Measurements from ENCODE around the gene DCXR. TPM values are rescaled to one million over a fixed set of nuclear protein-coding genes. Genes with fewer than 3 reads are reported as not detected.

DCXR gene
- total and polyA plus RNA-seq, 2 of the 13 experiments (the other 11 are each of a cell fraction or from before 2014, with no cell fraction given), result 287 to 311 TPM

- TF ChIP-seq ZNF574 (CRISPR knock-in tag; IDR thresholded peaks at IDR 0.05), result no peak; the same call in 1 of the 2 replicates
- peak; percentile 54; the same call in 1 of the 2 replicates for TF ChIP-seq TAF1 (CRISPR knock-in tag; IDR thresholded peaks at IDR 0.05)
- TF ChIP-seq, protein P1, sequence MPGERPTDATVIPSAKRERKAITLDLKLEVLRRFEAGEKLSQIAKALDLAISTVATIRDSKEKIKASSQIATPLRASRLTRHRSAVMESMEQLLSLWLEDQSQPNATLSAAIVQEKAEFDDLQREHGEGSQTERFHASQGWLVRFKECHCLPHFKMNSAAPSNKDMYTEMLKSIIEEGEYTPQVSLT (CRISPR knock-in tag; IDR thresholded peaks at IDR 0.05; ENCODE audit: borderline replicate concordance, low read depth), result no peak
- peak; percentile 24; the same call in 1 of the 2 replicates for TF ChIP-seq ZNF629 (CRISPR knock-in tag; conservative IDR thresholded peaks at IDR 0.05)
- peak; percentile 96 for TF ChIP-seq ARID2 (CRISPR knock-in tag; IDR thresholded peaks at IDR 0.05; ENCODE audit: borderline replicate concordance)
- peak; percentile 79; the same call in 1 of the 2 replicates for TF ChIP-seq WIZ (CRISPR knock-in tag; IDR thresholded peaks at IDR 0.05)
- TF ChIP-seq THAP11 (CRISPR knock-in tag; IDR thresholded peaks at IDR 0.05), result peak; percentile 66; the same call in 1 of the 2 replicates
- TF ChIP-seq ZBTB7A (CRISPR knock-in tag; IDR thresholded peaks at IDR 0.05), result no peak
- peak; percentile 45; the same call in 1 of the 2 replicates for TF ChIP-seq MYC (CRISPR knock-in tag; IDR thresholded peaks at IDR 0.05; ENCODE audit: borderline replicate concordance)
- no peak for TF ChIP-seq IRF2 (CRISPR knock-in tag; IDR thresholded peaks at IDR 0.05)
- TF ChIP-seq PAF1 (CRISPR knock-in tag; IDR thresholded peaks at IDR 0.05), result no peak
- peak; percentile 82; the same call in 1 of the 2 replicates for TF ChIP-seq HES4 (CRISPR knock-in tag; IDR thresholded peaks at IDR 0.05; ENCODE audit: borderline replicate concordance)
- TF ChIP-seq MXI1 (IDR thresholded peaks at IDR 0.05; ENCODE audit: borderline replicate concordance, low read depth, low read length), result peak; percentile 9; the same call in 1 of the 3 replicates
- TF ChIP-seq ZNF589 (CRISPR knock-in tag; conservative IDR thresholded peaks at IDR 0.05), result peak; percentile 56; the same call in 1 of the 2 replicates
- 0 out of 2 replicates have a peak, but pooled peaks have one; percentile 3 for TF ChIP-seq ZNF547 (CRISPR knock-in tag; IDR thresholded peaks at IDR 0.05)
- 0 out of 2 replicates have a peak, but pooled peaks have one; percentile 11 for TF ChIP-seq SMAD9 (CRISPR knock-in tag; IDR thresholded peaks at IDR 0.05)
- TF ChIP-seq SRSF1 (optimal IDR thresholded peaks at IDR 0.05; ENCODE audit: low read depth, low read length), result peak; percentile 62
- no peak for TF ChIP-seq PBX3 (CRISPR knock-in tag; IDR thresholded peaks at IDR 0.05; ENCODE audit: borderline replicate concordance)
- TF ChIP-seq MTERF4 (CRISPR knock-in tag; IDR thresholded peaks at IDR 0.05), result peak; percentile 85; the same call in 1 of the 2 replicates
- TF ChIP-seq ZFP41 (CRISPR knock-in tag; IDR thresholded peaks at IDR 0.05; ENCODE audit: borderline replicate concordance), result 0 out of 2 replicates have a peak, but pooled peaks have one; percentile 32
- TF ChIP-seq ZNF737 (CRISPR knock-in tag; IDR thresholded peaks at IDR 0.05; ENCODE audit: borderline replicate concordance), result no peak
- no peak for TF ChIP-seq FOSL1 (CRISPR knock-in tag; IDR thresholded peaks at IDR 0.05; ENCODE audit: borderline replicate concordance)
- TF ChIP-seq TCF12 (IDR thresholded peaks at IDR 0.05), result no peak
- no peak; the same call in 1 of the 2 replicates for TF ChIP-seq TCF12 (CRISPR knock-in tag; IDR thresholded peaks at IDR 0.05)
- peak; percentile 74 for TF ChIP-seq ZNF883 (CRISPR knock-in tag; IDR thresholded peaks at IDR 0.05; ENCODE audit: not compliant biosample characterization)
These were observed 13.9 kb downstream of the DCXR start (continued) for GRCh38 chr17:82023447-82024241.
